GM19238 (cell line): ENCODE results near the gene INO80.

ENCODE experiments used
- DNase-seq: peaks from one replicate; pipeline ENCODE4 v3.0.0; 2011; ENCODE audit warnings: low spot score; ENCODE audit not compliant: insufficient read length

Gene INO80

GRCh38 chr15:41048852-41049251 lies 67.2 kb downstream of the INO80 start:
- DNase-seq: no peak

- no peak for DNase-seq
Observed at GRCh38 chr15:41048397-41048796, 67.7 kb downstream of the INO80 start.

- DNase-seq: no peak
Observed at GRCh38 chr15:41047474-41047873, 68.6 kb downstream of the INO80 start.

- no peak for DNase-seq
Observed at GRCh38 chr15:41043276-41043951, 72.7 kb downstream of the INO80 start.

GRCh38 chr15:41042851-41043250 lies 73.2 kb downstream of the INO80 start:
- no peak for DNase-seq

GRCh38 chr15:41039121-41039520 lies 77.0 kb downstream of the INO80 start:
- no peak for DNase-seq

- no peak for DNase-seq
Observed at GRCh38 chr15:41032079-41032328, 84.1 kb downstream of the INO80 start.

- DNase-seq: no peak
Observed at GRCh38 chr15:41031232-41032078, 84.6 kb downstream of the INO80 start.

GRCh38 chr15:41028853-41029252 lies 87.2 kb downstream of the INO80 start:
- DNase-seq: no peak

- DNase-seq: no peak
Observed at GRCh38 chr15:41025393-41025792, 90.7 kb downstream of the INO80 start.

GRCh38 chr15:41024885-41025284 lies 91.2 kb downstream of the INO80 start:
- DNase-seq: no peak

GRCh38 chr15:41024131-41024530 lies 91.9 kb downstream of the INO80 start:
- no peak for DNase-seq

- DNase-seq: peak; percentile 26
Observed at GRCh38 chr15:41022487-41023090, 93.5 kb downstream of the INO80 start.

GRCh38 chr15:41020829-41021228 lies 95.3 kb downstream of the INO80 start:
- DNase-seq: no peak

GRCh38 chr15:41020311-41020710 lies 95.8 kb downstream of the INO80 start:
- DNase-seq: no peak

- no peak for DNase-seq
Observed at GRCh38 chr15:41019174-41019573, 96.9 kb downstream of the INO80 start.

GRCh38 chr15:41018534-41018933 lies 97.5 kb downstream of the INO80 start:
- no peak for DNase-seq

GRCh38 chr15:41017066-41017735 lies 98.9 kb downstream of the INO80 start:
- DNase-seq: no peak

GRCh38 chr15:41013691-41014414 lies 102.2 kb downstream of the INO80 start:
- DNase-seq: peak; percentile 15

GRCh38 chr15:41011055-41011815 lies 104.8 kb downstream of the INO80 start:
- no peak for DNase-seq

- no peak for DNase-seq
Observed at GRCh38 chr15:41010345-41010744, 105.7 kb downstream of the INO80 start.
